SK-N-SH (cell line): Measurements from ENCODE around the gene PHLDB2. TPM values are rescaled to one million over a fixed set of nuclear protein-coding genes. Genes with fewer than 3 reads are reported as not detected.

Source experiments
- CTCF ChIA-PET: fragments of 300-600, 350-600 bp; formaldehyde crosslinking; extraction: SDS; loops from one replicate; lab custom pipeline; 2021; lab: Yijun Ruan, JAX
- POLR2A ChIA-PET: fragments of 350-600 bp; sonication (Branson Sonifier 250); formaldehyde crosslinking; extraction: SDS; loops from one replicate; lab custom pipeline; 2020; ENCODE audit warnings: antibody characterized with exemption, inconsistent platforms; lab: Yijun Ruan, JAX
- DNase-seq: peaks from one replicate; pipeline ENCODE4 v3.0.0; 2012
- H2AFZ ChIP-seq: fragments of 200-600 bp; sonication (generic); 2 replicates; pipeline ENCODE4 v1.8.1; 2016; ENCODE audit warnings: antibody characterized with exemption, mild to moderate bottlenecking, low read depth
- H3F3A ChIP-seq: fragments of 200-600 bp; sonication (generic); replicated peaks from 2 replicates; pipeline ENCODE3; 2016; ENCODE audit warnings: antibody characterized with exemption, mild to moderate bottlenecking; ENCODE audit not compliant: insufficient read depth
- H3K27ac ChIP-seq, 2 experiments: fragments of 200-500 bp in 1 of 2; fragments of 200-600 bp in 1 of 2; sonication (Bioruptor generic) in 1 of 2; sonication (generic), shearing (Covaris generic) in 1 of 2; 2 replicates each; pipeline versions ENCODE4 v1.5.1 to v1.6.1; 2014 to 2016; ENCODE audit warnings: low read depth in 2 of 2, inconsistent platforms in 1 of 2, low read length in 1 of 2, mild to moderate bottlenecking in 1 of 2, mixed read lengths in 1 of 2
- H3K27me3 ChIP-seq: fragments of 200-600 bp; sonication (generic), shearing (Covaris generic); 2 replicates; pipeline ENCODE4 v1.6.1; 2016; ENCODE audit warnings: mixed run types; ENCODE audit not compliant: insufficient read depth
- H3K36me3 ChIP-seq, 2 experiments: fragments of 200-500 bp in 1 of 2; fragments of 200-600 bp in 1 of 2; sonication (Bioruptor generic) in 1 of 2; sonication (generic) in 1 of 2; replicated peaks in 1 of 2; 2 replicates each; pipeline versions ENCODE3 to v1.5.1; 2014 to 2016; ENCODE audit warnings: low read length in 1 of 2, mild to moderate bottlenecking in 1 of 2; ENCODE audit not compliant: insufficient read depth in 2 of 2, control insufficient read depth in 1 of 2
- H3K4me1 ChIP-seq, 2 experiments: fragments of 200-500 bp in 1 of 2; fragments of 200-600 bp in 1 of 2; sonication (Bioruptor generic) in 1 of 2; sonication (generic), shearing (Covaris generic) in 1 of 2; 2 replicates each; pipeline versions ENCODE4 v1.5.1 to v1.6.1; 2014 to 2016; ENCODE audit warnings: low read depth in 1 of 2, low read length in 1 of 2, mixed run types in 1 of 2; ENCODE audit not compliant: insufficient read depth in 2 of 2, control insufficient read depth in 1 of 2
- H3K4me2 ChIP-seq: fragments of 200-600 bp; sonication (generic), shearing (Covaris generic); 2 replicates; pipeline ENCODE4 v1.6.1; 2017; ENCODE audit warnings: mixed run types
- H3K4me3 ChIP-seq, 2 experiments: fragments of 200-500 bp in 1 of 2; fragments of 200-600 bp in 1 of 2; sonication (Bioruptor generic) in 1 of 2; sonication (generic), shearing (Covaris generic) in 1 of 2; 2 replicates each; pipeline versions ENCODE4 v1.5.1 to v1.8.1; 2014 to 2016; ENCODE audit warnings: low read depth in 2 of 2, inconsistent platforms in 1 of 2, low read length in 1 of 2, mild to moderate bottlenecking in 1 of 2, mixed read lengths in 1 of 2, moderate library complexity in 1 of 2
- H3K79me2 ChIP-seq: fragments of 200-600 bp; sonication (generic); 2 replicates; pipeline ENCODE4 v1.8.1; 2017; ENCODE audit warnings: mild to moderate bottlenecking; ENCODE audit not compliant: insufficient read depth
- H3K9ac ChIP-seq: fragments of 200-600 bp; sonication (generic); 2 replicates; pipeline ENCODE4 v1.6.1; 2017; ENCODE audit warnings: mixed run types
- H3K9me2 ChIP-seq: fragments of 200-600 bp; sonication (generic); 2 replicates; pipeline ENCODE4 v1.6.1; 2017; ENCODE audit warnings: mixed run types
- H3K9me3 ChIP-seq: fragments of 200-600 bp; sonication (generic); 2 replicates; pipeline ENCODE4 v1.6.1; 2017; ENCODE audit warnings: mixed run types, mild to moderate bottlenecking, moderate library complexity
- H4K20me1 ChIP-seq: fragments of 200-600 bp; sonication (generic); 2 replicates; pipeline ENCODE4 v1.6.1; 2017; ENCODE audit warnings: mild to moderate bottlenecking, mixed run types; ENCODE audit not compliant: insufficient read depth
- CHD2 ChIP-seq: fragments of 150-350 bp; IDR thresholded peaks from 2 replicates; pipeline ENCODE4 v1.6.1; 2018; ENCODE audit warnings: low read length; ENCODE audit not compliant: partially characterized antibody
- CTCF ChIP-seq: fragments of 200-600 bp; sonication (generic); IDR thresholded peaks from 2 replicates; pipeline ENCODE4 v1.6.1; 2017; ENCODE audit warnings: antibody characterized with exemption, mild to moderate bottlenecking, moderate library complexity
- ELF1 ChIP-seq: IDR thresholded peaks from 2 replicates; pipeline ENCODE4 v1.4.0; 2012
- FOSL2 ChIP-seq: IDR thresholded peaks from 2 replicates; pipeline ENCODE4 v1.4.0; 2012; ENCODE audit warnings: low read depth, mild to moderate bottlenecking, moderate library complexity, borderline replicate concordance
- GABPA ChIP-seq: IDR thresholded peaks from 2 replicates; pipeline ENCODE4 v1.4.0; 2012; ENCODE audit warnings: low read depth, mild to moderate bottlenecking
- IRF3 ChIP-seq: fragments of 150-350 bp; IDR thresholded peaks from 2 replicates; pipeline ENCODE4 v1.6.1; 2016; ENCODE audit warnings: mild to moderate bottlenecking, low read depth, low read length
- JUND ChIP-seq: IDR thresholded peaks from 2 replicates; pipeline ENCODE4 v1.4.0; 2012
- MEF2A ChIP-seq: IDR thresholded peaks from 2 replicates; pipeline ENCODE4 v1.4.0; 2012; ENCODE audit warnings: low read depth, borderline replicate concordance
- NRF1 ChIP-seq: IDR thresholded peaks from 2 replicates; pipeline ENCODE4 v1.6.1; 2012; ENCODE audit warnings: low read depth, mild to moderate bottlenecking, low read length
- PBX3 ChIP-seq: IDR thresholded peaks from 2 replicates; pipeline ENCODE4; 2012
- POLR2AphosphoS5 ChIP-seq: IDR thresholded peaks from 2 replicates; pipeline ENCODE4 v1.6.1; 2012; ENCODE audit warnings: low read depth, low read length
- RAD21 ChIP-seq: IDR thresholded peaks from 2 replicates; pipeline ENCODE4 v1.6.1; 2012; ENCODE audit warnings: mild to moderate bottlenecking, low read length
- REST ChIP-seq: IDR thresholded peaks from 2 replicates; pipeline ENCODE4 v1.6.1; 2012; ENCODE audit warnings: mild to moderate bottlenecking, low read depth, low read length, moderate library complexity
- SMC3 ChIP-seq: IDR thresholded peaks from 2 replicates; pipeline ENCODE4 v1.6.1; 2012; ENCODE audit warnings: low read depth, low read length, improper control_type of control experiment
- TCF12 ChIP-seq: IDR thresholded peaks from 2 replicates; pipeline ENCODE4 v1.4.0; 2012
- TEAD4 ChIP-seq: IDR thresholded peaks from 2 replicates; pipeline ENCODE4 v1.4.0; 2012; ENCODE audit warnings: mild to moderate bottlenecking, borderline replicate concordance; ENCODE audit not compliant: insufficient read depth
- WGBS: methylation state at CpG from one replicate; pipeline ENCODE4 v1.1.6; 2017; ENCODE audit warnings: low lambda C conversion rate; 5-methylcytosine and 5-hydroxymethylcytosine counted together
- polyA plus RNA-seq, 3 experiments: library from polyadenylated mRNA; depleted of rRNA; stranded (reverse); fragments of >200 nt; gene quantifications; 2 replicates each; pipeline ENCODE4 v1.2.3, GENCODE V29; 2012

PHLDB2 gene
- polyA plus RNA-seq, 1 of the 3 experiments (the other 2 are of a cell fraction): 18.0 TPM

GRCh38 chr3:111859974-111860859, 1.2 kb downstream of the PHLDB2 start (continued):
- no peak for TF ChIP-seq JUND

- peak overlapping the region; percentile 97 for H3K9ac ChIP-seq
- CTCF ChIA-PET: interaction anchor here (0.9 to 4.1 kb wide), 5 partner anchors 10 to 170 kb away, joined by 3 to 48 read pairs (median 3); no protein-coding TSS in a partner anchor
- TF ChIP-seq CTCF (no peak), POLR2AphosphoS5 (no peak), ELF1 (no peak), TEAD4 (no peak), CHD2 (no peak), JUND (no peak), REST (no peak), MEF2A (no peak), NRF1 (no peak), TCF12 (no peak), GABPA (no peak), IRF3 (no peak), FOSL2 (no peak), PBX3 (no peak), RAD21 (no peak), SMC3 (no peak)
- H3K4me3 ChIP-seq: peak overlapping the region; percentile 82 to 84; a peak in 3 of 4 replicates
- peaks cover 45% of the 10 kb centered on the region for H3F3A ChIP-seq
- H3K9me2 ChIP-seq: no peaks in the 10 kb centered on the region
- H2AFZ ChIP-seq: no peak overlapping the region
- 82% methylated on average over 7 of the region's 7 CpGs for WGBS
- H3K4me1 ChIP-seq: peaks cover 7 to 25% of the 10 kb centered on the region in 2 experiments
- no peak for DNase-seq
- H3K36me3 ChIP-seq: no peaks in the 10 kb centered on the region
- peak overlapping the region; percentile 81 for H3K4me2 ChIP-seq
- peak overlapping the region in 1 of 2 experiments; percentile 98; a peak in 2 of 4 replicates for H3K27ac ChIP-seq
- no peaks in the 10 kb centered on the region for H3K27me3 ChIP-seq
- H4K20me1 ChIP-seq: no peaks in the 10 kb centered on the region
- peaks cover 76% of the 10 kb centered on the region for H3K79me2 ChIP-seq
- POLR2A ChIA-PET: no interaction called here
- H3K9me3 ChIP-seq: no peaks in the 10 kb centered on the region
Observed at GRCh38 chr3:111861391-111861790, 2.3 kb downstream of the PHLDB2 start.
